NCI-H1417 (cell line): ENCODE measurements around the gene PYGO2.

Experiments used
- DNase-seq, 3 experiments: peaks; one replicate each; lab custom pipeline; 2025; lab: John Stamatoyannopoulos, UW

Gene PYGO2, protein sequence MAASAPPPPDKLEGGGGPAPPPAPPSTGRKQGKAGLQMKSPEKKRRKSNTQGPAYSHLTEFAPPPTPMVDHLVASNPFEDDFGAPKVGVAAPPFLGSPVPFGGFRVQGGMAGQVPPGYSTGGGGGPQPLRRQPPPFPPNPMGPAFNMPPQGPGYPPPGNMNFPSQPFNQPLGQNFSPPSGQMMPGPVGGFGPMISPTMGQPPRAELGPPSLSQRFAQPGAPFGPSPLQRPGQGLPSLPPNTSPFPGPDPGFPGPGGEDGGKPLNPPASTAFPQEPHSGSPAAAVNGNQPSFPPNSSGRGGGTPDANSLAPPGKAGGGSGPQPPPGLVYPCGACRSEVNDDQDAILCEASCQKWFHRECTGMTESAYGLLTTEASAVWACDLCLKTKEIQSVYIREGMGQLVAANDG

DNA sequence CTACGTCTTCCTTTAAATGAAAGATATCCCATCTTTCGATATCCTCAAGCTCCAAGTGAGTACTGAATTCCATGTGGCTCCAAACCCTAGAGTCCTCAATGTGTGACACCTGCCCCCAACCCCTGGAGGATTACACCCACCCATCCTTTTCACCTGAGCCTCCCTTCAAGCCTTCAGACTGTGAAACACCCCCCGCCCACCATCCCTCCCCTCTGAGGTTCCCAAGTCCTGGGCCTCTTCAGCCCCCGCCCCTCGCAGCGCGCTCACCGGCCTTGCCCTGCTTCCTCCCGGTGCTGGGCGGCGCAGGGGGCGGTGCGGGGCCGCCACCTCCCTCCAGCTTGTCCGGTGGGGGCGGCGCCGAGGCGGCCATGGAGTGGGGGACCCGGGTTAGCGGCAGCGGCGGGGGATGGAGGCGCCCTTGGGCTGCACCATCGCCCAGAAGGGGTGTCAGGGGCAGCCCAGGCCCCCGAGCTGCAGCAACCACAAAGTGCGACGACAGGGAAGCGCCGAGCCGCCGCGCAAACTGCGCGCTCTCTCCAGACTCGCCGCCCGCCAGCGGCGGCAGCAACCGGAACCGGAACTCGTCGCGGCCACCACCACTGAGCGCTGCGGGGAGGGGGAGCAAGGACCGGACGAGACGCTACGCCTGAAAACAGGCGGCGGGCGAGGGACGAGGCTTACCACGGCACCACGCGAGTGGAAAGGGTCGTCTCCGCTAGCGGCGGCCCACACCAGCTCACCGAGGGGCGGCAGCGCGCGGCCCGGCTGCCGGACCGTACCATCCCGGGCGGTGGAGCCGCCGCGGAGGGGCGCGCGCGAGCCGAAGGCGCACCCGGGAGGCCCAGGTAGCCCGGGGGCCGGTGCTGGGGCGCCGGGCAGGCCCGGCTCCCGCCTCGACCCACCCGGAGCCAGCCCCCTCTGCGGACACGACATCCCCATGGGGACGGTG lies at the start of gene PYGO2:
PYGO2 (minus strand) TSS at position 576 of the 949 bp plus-strand sequence; CDS start at position 370, 206 bp downstream.
- DNase-seq, result peak; percentile 86 to 91 (median 90)

DNA sequence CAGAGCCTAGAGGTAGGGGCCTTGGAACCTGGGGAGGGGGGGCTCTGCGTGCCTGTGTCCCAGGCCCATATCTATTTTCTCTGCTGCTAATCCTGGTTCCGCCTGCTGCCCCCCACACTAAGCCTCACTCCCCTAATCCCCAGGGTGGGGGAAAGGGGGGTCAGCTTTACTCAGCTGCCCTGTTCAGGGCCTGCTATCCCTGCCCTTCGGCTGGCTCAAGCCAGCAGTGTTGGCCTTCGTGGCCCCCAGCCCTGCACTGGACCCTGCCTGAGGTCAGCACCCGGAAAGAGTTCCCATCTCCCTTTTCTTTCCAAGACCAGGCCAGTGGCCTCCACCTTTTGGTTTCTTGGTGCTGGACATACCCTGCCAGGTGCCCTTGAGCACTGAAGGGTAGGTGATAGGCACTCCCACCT lies 49.4 kb upstream of the PYGO2 start:
- DNase-seq, result no peak

DNA sequence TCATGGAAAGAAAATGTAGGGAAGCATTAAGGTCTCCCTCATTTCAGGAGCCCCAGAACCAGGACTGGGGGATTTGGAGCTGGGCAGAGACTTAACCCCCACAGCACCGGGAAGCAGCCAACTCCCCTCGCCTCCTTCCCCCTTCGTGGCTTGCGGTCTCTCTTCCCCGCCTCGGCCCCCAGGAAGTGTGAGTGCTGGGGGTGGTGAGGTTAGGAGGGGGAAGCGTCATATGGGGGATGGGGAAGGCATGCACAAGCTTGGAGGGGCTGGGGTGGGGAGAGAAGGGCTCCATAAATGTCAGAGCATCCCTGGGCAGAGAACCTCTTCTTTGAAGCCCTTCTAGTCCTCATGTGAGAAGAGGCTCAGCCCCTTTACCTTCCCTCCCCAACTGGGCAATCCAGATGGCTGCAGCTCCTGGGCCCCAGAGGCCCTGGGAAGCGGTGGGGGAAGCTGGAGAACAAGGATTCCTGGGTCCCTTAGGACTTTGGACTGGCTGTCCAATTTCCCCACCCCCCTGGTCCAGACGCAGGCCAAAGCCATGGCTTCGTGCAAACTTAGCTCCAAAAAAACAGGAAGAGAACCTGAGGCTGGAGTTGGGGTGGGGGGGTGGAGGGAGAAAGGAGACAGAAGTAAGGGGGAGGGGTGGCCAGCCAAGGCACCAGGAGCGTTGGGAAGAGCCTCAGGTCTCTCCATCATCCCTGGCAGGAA lies 48.8 kb upstream of the PYGO2 start:
- DNase-seq, result no peak

DNA sequence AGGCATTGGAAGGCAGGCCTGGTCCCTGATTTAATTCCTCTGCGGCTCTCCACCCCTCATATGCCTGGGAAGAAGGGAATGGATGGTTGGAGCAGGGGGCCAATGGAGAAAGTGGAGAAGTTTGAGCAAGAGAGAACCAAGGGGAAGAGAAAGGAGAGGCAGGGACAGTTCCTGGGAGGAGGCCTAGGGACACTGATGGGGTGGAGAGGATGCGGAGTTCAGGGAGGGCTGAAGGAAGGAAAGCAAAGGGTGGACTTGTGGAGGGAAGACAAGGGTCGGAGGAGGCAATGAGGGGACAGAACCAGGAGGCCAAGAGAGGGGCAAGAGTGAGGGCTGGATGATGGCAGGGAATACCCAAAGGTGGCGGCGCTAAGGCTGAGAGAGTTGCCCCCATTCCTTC lies 48.2 kb upstream of the PYGO2 start:
- DNase-seq, result no peak

DNA sequence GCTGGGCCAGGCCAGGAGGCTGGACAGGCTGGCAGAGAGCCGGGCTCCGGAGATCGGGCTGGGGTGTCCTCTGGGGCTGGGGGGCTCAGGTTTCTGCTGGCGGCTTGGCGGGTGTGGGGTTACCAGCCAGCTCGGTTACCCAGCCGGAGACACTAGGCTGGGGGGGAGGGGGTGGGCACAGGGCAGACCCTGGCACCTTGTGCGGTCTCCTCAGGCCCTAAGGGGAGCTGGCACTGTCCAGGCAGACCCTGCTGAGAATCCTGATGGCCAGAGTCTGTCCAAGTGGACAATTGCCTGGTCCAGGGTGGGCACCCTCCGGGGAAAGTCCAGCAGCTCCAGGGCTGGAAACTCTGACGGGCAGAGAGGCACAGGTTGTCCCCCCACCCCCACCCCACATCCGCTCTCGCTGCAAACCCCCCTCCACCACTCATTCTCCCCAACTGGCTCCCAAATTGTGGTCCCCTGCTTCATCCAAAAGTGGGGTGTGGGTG lies 47.7 kb upstream of the PYGO2 start:
- DNase-seq, result no peak

DNA sequence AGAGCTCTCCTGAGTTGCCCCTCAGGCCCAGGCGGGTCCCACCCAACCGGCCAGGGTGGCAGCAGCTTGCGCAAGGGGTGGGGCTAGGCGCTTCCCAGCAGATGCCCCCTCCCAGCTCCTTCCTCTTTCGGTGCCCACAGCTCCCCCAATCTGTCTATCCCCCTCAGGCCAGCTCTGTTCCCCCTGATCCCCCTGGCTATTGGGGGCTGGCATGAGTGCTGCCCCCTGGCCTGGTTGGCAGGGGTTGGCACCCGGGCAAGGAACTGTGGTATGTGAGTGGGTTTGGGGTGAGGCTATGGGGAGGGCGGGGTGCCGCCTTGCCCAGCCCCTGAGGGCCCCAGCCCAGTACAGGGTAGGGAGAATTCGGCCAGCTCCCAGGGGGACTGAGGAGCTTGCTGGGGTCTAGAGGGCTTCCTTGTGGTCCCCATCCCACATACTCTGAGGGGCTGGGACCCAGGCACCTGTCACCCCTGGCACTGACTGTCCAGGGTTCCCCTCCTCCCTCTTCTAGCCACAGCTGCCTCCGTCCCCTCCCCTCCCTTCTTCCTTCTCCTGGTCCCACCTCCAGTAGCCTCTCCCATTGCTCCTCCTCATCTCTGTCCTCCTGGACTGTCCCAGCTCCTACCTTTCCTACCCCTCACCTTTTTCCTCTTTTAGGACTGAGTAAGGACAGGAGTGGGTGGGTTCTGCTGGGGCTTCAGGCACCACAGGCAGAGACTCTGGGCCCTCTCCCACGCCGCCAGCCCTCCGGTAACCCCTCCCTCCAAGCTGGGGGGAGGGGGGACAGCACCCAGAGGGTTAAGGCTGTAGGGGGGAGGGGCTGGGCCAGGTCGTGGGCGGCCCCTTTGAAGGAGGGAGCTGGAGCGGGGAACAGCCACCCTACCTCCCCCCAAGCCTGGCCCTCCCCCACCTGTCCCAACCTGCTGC lies 46.7 kb upstream of the PYGO2 start:
- DNase-seq, result no peak

DNA sequence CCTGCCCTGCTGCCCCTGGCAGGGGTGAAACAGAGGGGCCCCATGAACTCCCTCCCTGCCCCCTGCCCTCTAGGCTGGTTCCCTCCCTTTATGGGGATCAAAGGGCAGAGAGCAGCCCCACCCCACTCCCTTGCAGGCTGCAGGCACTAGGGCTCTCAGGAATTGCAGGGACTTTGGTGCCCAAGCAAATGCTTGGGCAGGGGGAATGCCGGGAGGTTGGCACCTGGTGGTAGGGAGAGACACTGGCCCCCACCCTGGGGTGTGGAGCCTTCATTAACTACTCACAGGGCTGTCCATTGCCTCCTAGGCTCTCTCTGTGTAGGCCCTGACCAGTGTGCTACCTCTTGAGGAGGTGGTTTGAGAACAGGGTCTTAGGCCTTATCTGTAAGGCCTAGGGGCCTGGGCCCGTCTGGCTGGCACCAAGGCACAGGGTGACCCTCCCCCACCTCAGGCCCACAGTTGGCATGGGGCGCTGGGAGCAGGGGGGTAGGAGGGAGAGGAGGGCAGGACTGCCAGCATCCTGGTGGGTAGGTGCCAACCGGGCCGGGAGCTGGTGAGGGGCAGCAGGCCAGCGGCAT lies 45.8 kb upstream of the PYGO2 start:
- DNase-seq, result no peak

DNA sequence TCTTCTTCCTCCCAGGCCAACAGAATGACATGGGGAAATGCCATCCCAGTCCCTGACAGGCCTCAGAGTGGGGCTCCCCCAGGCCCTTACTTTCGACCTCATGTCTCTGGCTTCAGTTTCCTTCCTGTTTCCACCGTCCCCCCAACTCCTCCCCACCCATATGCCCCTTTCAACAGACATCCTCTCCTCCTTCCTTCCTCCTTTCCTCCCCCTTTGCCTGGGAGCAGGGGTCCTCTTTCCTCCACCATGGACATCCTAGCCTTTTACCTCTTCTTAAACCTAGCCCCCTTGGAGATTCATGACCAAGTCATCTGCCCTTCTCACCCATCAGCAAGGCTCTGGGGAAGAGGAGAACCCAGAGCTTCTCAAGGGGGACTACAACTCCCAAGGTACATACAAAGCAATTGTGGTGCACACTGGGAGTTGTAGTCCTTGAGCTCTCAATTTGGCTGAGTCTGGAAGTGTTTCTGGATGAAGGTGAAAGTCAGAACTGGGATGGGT lies 45.1 kb upstream of the PYGO2 start:
- DNase-seq, result peak in 1 of 3 experiments; percentile 26

DNA sequence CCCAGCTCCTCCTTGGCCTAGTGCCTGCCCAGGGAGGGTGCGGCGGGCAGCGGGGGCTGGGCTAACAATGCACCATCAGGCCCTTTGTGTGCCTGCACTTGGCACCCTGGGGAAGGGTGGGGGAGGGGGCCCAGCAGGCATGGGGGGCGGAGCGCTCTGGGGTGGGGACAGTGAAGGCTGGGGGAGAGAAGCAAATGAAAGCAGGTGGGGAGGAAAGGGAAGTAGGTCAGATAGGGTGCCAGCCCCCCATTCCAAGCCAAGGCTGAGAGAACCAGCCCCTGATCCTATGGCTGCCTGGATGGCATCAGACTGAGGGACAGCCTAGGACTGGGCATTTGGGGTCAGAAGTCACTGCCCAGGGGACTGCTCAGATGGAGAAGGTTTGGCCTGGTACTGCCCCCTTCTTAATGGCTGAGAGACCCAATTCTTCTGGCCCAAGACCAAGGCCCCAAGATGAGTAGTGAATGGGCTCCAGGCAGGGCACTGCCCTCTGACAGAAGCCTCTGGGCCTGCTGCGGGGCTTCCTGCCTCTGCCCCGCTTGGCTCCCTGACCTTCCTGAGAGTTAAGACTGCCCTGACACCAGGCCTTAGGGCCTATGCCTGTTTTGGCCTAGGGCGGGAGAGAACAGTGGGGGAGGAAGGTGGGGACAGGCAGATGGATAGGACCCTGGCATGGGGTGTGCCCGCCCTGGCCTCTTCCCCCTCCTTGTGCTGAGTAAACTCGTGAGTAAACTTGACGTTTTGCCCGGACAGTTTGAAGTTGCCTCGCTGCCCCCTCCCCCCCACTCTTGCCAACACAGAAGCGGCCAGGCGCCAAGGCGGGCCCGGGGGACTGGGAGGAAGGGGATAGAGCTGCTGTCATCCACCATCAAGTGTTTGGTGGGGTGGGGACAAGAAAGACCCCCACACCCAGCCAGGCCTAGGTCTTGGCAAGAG lies 43.8 kb upstream of the PYGO2 start:
- DNase-seq, result peak in 2 of 3 experiments; percentile 64 to 67

DNA sequence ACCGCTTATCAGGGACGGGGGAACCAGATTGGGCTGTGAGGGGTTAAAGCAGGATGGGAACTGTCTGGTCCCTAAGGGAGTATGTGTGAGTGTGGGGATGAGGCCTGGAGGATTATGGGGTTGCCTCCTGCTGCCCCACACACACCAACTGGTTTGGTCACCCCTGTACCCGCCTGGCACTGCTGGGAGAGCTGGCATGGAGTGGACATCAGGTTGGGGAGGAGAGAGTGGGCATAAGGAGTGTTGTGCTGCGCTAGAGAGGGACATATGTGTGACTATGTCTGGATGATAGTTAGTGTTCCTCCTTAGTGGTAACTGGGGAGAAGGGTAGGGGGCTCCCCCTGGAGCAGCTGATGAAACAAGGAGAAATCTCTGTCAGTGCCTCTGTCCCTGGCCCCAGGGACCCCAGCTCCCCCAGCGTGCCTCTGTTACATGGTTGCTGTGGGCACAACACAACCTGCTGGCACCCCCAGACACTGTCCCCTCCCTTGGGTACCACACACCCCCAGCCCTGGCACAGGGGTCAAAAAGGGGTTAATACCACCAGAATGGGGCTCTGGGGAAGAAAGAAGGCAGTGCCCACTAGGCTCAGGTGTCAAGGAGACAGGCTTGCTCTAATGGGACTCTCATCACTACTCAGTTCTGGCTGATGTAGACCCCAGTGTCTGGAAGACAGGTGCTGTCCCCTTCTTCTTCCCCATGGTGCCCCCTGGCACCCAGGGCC lies 42.9 kb upstream of the PYGO2 start:
- DNase-seq, result peak in 2 of 3 experiments; percentile 56 to 64

DNA sequence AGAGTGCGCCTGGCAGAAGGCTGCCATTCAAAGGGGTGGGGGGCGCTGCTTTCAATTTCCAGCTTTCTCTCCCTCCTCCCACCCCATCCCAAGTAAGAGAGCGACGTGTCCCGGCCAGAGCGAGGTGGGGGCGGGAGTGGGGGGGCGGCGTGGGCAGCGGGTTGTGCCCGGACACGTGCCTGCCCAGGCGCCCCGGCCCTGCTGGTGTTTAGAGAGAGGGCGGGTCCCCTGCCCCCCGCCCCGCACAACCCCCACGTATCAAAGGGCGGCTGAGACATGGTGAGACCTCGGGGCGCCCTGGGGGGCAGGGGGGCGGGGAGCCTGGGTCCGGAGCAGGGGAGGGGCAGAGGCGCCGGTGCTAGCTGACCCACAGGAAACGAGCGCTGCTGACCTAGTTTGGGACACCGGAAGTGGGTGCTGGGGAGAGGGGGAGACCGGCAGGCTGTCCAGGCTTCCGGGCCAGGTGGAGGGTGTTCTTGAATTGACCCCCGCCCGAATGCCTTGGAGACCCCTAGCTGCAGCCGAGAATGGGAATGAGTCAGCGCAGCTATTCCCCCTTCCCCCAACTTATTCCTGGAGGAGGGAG lies 42.3 kb upstream of the PYGO2 start:
- peak in 2 of 3 experiments; percentile 67 to 77 for DNase-seq

DNA sequence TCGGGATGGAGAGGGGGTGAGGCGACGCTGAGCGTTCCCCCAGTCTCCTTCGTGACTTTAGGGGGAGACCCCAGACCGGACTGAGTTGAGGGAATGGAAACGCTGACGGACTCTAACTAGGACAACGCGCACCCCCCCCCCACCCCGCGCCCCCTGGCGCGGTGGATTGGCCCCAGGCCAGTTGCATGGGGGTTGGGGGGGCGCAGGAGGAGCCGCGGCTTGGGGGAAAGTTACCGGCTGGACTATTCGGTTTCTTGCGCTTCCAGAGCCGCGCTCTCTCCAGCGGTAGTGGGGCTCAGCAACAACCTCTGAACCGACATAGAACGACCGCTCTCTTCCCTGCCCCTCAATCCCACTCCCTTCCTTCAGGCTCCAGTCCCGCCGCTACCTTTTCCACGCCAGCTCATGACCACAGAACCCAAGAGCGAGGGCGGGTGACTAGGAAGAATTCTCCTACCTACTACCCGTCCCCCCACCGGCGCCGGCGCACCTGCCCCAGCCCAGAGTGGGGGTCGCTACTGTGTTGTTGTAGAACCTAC lies 41.7 kb upstream of the PYGO2 start:
- DNase-seq, result peak; percentile 32 to 77 (median 74)

DNA sequence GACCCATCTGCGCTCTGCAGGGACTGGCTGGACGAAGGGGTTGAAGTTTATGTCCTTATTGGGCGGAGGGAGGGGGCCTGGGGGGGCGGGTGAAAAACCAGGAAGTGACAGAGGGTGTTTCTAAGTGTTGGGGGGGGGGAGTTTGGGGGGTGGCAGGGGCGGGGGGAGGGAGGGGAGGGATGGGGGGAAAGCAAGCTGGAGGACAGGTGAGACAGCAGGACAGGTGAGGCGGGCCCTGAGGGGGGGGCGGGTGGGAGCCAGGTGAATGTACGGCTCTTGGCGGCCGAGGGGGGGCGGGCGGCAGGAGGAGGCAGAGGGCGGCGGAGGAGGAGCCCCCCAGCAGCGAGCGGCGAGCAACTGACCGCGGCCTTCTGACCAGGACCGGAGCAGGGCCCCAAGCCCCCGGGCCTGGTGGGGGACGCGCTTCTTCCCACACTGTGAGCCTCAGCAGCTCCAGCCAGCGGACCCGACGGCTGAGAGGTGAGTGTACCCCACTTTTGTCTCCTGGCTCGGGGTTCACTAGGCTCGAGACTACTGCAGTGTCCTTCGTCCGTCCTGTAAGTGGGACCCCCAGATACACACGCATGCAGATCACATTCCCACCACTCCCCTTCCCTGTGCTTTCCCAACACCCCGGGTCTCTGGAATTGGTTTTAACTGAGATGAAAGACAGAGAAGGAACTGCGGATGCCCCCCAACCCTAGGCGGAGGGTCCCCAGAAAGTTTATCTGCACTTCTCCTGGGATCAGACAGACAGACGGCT lies 41.1 kb upstream of the PYGO2 start, which contains the start of gene ZBTB7B:
ZBTB7B (plus strand) TSS at position 339 of the 763 bp plus-strand sequence. CDS start 11,859 bp downstream, outside the sequence.
- DNase-seq, result peak; percentile 44 to 73 (median 71)

DNA sequence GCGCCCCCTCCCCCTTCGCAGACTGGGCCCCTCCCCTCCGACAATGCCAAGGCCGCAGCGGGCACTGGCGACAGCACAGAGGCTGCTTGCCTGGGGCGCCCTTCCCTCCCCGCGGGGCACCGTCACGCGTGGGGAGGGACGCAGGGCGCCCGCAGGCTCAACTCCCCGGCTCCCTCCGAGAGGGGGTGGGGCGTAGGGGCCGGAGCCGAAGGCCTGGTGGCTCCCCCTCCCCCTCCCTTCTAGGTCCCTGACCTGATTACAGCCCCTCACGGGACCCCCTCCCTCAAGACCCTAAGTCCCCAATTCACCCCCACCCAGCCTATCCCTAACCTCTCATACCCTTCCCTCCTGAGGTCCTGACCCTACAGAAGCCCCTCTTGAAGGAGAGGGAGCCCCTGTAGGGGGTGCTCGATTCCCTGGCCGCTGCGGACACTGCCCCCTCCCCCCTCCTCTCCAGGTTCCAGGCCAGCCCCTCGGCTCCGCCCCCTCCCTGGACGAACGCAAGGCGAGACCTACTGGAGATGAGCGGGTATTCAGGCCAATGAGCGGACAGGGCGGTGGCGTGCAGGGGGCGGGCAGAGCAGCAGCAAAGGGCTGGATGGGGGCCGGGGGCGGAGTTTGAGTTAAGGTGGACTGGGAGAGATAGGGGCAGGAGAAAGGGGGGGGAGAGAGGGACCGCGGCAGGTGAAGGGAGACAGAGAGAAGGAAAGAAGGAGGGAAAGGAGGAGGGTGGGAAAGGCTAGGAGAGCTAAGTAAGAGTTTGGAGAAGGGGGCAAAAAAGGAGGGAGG lies 40.3 kb upstream of the PYGO2 start:
- peak; percentile 98 to 100 (median 99) for DNase-seq

DNA sequence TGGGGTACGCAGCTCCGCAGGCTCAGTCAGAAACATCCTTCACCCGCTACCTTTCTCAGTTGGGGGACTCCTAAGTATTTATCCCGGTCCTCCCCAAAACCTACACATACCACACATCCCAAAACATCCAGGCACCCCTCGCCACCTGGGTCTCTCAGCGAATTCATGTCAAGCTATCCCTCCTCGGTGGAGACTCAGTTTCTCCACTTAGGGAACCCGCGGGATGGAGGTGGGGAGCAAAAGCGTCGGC lies 39.8 kb upstream of the PYGO2 start:
- DNase-seq, result no peak

DNA sequence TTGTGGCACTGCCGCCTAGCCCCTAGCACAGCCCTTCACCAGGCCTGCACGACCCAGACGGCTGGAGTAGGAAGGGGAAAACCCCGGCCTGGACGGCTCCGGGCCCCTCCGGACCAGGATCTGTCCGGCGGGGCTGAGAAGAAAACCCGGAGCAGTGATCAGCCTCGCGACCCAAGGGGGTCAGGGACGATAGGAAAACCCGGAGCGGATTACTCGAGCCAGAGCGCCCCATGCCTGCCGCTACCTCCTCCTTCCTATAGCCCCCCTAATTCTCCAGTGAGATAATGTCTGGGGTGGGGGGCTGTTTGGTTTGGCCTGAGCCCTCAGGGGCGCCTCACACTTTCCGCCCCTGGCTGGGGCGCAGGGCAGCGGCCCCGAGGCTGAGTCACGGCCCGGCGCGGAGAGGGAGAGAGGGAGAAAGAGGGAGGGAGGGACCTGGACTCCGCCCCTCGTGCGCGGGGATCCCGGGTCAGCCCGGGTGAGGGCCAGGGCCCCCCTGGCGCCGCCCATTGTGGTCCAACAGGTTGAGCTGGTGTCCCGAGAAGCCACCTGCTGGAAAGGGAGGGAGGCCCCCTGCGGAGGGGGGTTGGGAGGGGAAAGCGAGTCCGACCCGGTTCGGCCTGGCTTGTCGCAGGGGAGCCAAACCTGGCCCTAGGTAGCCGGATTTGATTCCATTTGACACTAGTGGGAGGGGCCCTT lies 39.3 kb upstream of the PYGO2 start:
- DNase-seq, result peak; percentile 95 to 99 (median 96)
